Left lobe of liver (tissue), 2 donors: ENCODE measurements around the gene SFSWAP. TPM values are rescaled to one million over a fixed set of nuclear protein-coding genes. Genes with fewer than 3 reads are reported as not detected.
"Not testable (repeated sequence)": the region's sequence is repeated elsewhere in the genome, so short reads cannot be mapped to it uniquely, and the experiment has no call there.

Experiments
- ATAC-seq: fragments of 200-7000 bp; cut with Tn5 transposase; one replicate; pipeline ENCODE4 v1.9.1; 2020; ENCODE audit warnings: mild to moderate bottlenecking, moderate library complexity
- DNase-seq: peaks from one replicate; pipeline ENCODE4 v3.0.0-alpha.2; 2020; ENCODE audit warnings: low spot score
- total RNA-seq: library from RNA; stranded (reverse); gene quantifications from one replicate; pipeline ENCODE4 v1.2.1, GENCODE V29; 2021
- donor health status: DM: no; HTN: no; CAD: no; lungs with moderate emphysema.
- donor health status: DM: no; HTN: yes; CAD: no.

The SFSWAP gene
- total RNA-seq, 1 donor from 2014 or later: 15.7 TPM

GRCh38 chr12:131801254-131801866, 90.5 kb downstream of the SFSWAP start:
- no peak for DNase-seq
- ATAC-seq: no peak

GRCh38 chr12:131803961-131804521, 93.2 kb downstream of the SFSWAP start:
- ATAC-seq: no peak
- no peak for DNase-seq

- ATAC-seq (no peak), DNase-seq (no peak)
These were observed 94.5 kb downstream of the SFSWAP start for GRCh38 chr12:131805421-131805820.

GRCh38 chr12:131806674-131807073, 95.8 kb downstream of the SFSWAP start:
- DNase-seq: no peak

GRCh38 chr12:131808744-131809371, 98.0 kb downstream of the SFSWAP start:
- DNase-seq (no peak), ATAC-seq (peak; percentile 54)

More at GRCh38 chr12:131806674-131807073, 95.8 kb downstream of the SFSWAP start:
- ATAC-seq: no peak

- not testable (repeated sequence) for DNase-seq, ATAC-seq
These were observed 98.8 kb downstream of the SFSWAP start for GRCh38 chr12:131809476-131810254.

- DNase-seq (no peak), ATAC-seq (no peak)
These were observed 99.8 kb downstream of the SFSWAP start for GRCh38 chr12:131810726-131811125.

- no peak for ATAC-seq
- DNase-seq: no peak
These were observed 104.2 kb downstream of the SFSWAP start for GRCh38 chr12:131815131-131815530.

- DNase-seq (no peak), ATAC-seq (no peak)
These were observed 105.6 kb downstream of the SFSWAP start for GRCh38 chr12:131816495-131816894.

- DNase-seq (no peak), ATAC-seq (no peak)
These were observed 106.4 kb downstream of the SFSWAP start for GRCh38 chr12:131817241-131817640.

GRCh38 chr12:131818821-131819585, 108.1 kb downstream of the SFSWAP start:
- no peak for DNase-seq
- ATAC-seq: no peak

GRCh38 chr12:131824450-131824849, 113.6 kb downstream of the SFSWAP start:
- DNase-seq: no peak
- no peak for ATAC-seq

GRCh38 chr12:131825146-131825892, 114.4 kb downstream of the SFSWAP start:
- DNase-seq (no peak), ATAC-seq (peak; percentile 74)

GRCh38 chr12:131826097-131826928, 115.4 kb downstream of the SFSWAP start:
- ATAC-seq: no peak

GRCh38 chr12:131827961-131828534, 117.2 kb downstream of the SFSWAP start, which contains the start of gene MMP17:
Gene MMP17 (plus strand): TSS chr12:131828393. CDS start chr12:131828495, 102 bp downstream.
- DNase-seq (no peak), ATAC-seq (peak; percentile 6)

More at GRCh38 chr12:131826097-131826928, 115.4 kb downstream of the SFSWAP start:
- DNase-seq: no peak

- DNase-seq (no peak), ATAC-seq (no peak)
These were observed 117.9 kb downstream of the SFSWAP start for GRCh38 chr12:131828671-131829355.

GRCh38 chr12:131829356-131829747, 118.5 kb downstream of the SFSWAP start:
- DNase-seq (no peak), ATAC-seq (no peak)

GRCh38 chr12:131829791-131830334, 119.0 kb downstream of the SFSWAP start:
- ATAC-seq: peak; percentile 2
- no peak for DNase-seq
